AG09309 (cell line): Measurements from ENCODE around the gene NPY.

Experiments used
- DNase-seq: peaks from one replicate; pipeline ENCODE4 v3.0.0-alpha.2; 2010; ENCODE audit warnings: low read depth
- H3K4me3 ChIP-seq: 2 replicates; pipeline ENCODE4 v1.5.1; 2011; ENCODE audit warnings: mild to moderate bottlenecking, low read depth, low read length, moderate library complexity; ENCODE audit not compliant: control insufficient read depth
- TF ChIP-seq, protein P1 (sequence below): IDR thresholded peaks from 2 replicates; pipeline ENCODE4 v1.5.1; 2011; ENCODE audit warnings: mild to moderate bottlenecking, low read depth, low read length, inconsistent platforms; ENCODE audit not compliant: insufficient read depth, control insufficient read depth; ENCODE audit errors: missing control alignments

Gene NPY

DNA sequence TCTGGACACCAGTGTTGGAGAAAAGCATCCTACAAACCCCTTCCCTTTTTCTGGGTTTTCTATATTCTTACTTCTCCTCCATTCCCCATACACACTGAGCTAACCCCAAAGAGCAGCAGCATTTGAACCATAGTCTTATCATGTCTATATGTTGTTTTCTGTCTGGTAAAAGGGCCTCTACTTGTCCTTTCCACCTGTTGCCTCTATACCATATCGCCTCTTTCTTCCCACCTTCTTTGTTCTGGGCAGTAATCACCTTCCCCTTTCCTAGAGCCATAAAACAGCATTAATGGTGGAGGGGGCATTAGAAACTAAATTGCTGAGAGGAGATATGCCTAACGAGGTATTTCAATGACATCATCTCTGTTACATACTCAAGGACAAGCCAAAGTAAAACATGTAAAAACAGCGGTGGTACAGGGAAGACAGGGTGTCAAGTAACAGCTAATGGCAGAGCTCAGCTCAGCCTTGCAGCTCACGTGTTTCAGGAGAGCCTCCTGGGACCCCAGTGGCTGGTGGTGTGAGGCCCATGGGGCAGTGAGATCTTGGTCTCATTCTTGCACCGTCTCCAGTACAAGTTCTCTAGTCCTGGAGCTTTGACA, 20.6 kb downstream of the NPY start:
- no peak for DNase-seq
- no peak overlapping the region for H3K4me3 ChIP-seq
- TF ChIP-seq, protein P1, sequence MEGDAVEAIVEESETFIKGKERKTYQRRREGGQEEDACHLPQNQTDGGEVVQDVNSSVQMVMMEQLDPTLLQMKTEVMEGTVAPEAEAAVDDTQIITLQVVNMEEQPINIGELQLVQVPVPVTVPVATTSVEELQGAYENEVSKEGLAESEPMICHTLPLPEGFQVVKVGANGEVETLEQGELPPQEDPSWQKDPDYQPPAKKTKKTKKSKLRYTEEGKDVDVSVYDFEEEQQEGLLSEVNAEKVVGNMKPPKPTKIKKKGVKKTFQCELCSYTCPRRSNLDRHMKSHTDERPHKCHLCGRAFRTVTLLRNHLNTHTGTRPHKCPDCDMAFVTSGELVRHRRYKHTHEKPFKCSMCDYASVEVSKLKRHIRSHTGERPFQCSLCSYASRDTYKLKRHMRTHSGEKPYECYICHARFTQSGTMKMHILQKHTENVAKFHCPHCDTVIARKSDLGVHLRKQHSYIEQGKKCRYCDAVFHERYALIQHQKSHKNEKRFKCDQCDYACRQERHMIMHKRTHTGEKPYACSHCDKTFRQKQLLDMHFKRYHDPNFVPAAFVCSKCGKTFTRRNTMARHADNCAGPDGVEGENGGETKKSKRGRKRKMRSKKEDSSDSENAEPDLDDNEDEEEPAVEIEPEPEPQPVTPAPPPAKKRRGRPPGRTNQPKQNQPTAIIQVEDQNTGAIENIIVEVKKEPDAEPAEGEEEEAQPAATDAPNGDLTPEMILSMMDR: no peak

DNA sequence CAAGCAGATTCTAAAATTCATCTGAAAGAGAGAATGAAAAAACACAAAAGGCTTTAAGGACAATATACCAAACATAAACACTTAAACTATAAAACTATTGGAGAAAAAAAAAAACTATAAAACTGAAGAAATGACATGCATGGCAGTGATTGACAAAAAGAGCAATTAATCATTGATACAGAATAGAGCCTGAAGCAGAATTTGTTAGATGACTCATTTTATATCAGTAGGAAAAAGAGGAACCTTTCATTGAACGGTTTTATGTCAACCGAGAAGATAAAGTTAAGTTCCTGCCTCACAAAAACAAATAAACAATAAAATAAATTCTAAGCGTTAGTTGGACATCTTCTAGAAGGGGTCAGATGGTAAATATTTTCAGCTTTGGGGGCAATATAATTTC, 23.3 kb downstream of the NPY start:
- DNase-seq: no peak
- TF ChIP-seq, protein P1: no peak
- H3K4me3 ChIP-seq: no peak overlapping the region

DNA sequence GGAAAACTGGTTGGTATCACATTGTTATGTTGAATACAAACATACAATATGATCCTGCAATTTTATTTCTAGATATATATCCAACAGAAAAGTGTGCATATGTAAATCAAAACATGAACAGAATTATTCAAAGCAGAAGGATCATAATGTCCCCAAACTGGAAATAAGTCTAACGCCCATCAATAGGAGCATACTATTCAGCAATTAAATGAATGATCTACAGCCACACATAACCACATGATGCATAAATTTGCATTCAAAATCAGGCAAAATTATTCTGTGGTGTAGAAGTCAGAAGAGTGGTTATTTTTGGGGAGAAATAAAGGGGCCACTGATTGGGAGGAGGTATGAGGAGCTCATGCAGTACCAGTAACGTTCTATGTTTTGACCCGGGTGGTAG, 28.6 kb downstream of the NPY start:
- H3K4me3 ChIP-seq: no peak overlapping the region
- DNase-seq: no peak
- TF ChIP-seq, protein P1: no peak

DNA sequence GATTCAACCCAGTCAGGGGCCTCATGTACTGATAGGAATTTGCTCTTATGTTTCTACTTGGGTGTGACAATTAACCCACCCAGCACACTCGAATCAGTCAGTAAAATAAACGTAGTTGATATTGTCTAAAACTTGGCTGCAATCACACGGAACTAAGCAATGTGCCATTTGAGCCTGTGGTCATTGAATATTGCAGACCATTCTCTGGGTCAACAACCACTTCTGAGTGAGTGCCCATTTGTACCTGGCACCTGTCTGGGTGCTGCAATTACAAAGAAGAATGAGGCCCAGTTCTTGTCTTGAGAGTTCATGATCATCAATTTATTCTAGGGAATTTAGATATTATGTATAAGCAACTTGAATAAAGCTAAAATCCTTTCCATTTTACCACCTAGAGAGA, 29.8 kb downstream of the NPY start:
- DNase-seq: no peak
- TF ChIP-seq, protein P1: no peak
- no peak overlapping the region for H3K4me3 ChIP-seq

DNA sequence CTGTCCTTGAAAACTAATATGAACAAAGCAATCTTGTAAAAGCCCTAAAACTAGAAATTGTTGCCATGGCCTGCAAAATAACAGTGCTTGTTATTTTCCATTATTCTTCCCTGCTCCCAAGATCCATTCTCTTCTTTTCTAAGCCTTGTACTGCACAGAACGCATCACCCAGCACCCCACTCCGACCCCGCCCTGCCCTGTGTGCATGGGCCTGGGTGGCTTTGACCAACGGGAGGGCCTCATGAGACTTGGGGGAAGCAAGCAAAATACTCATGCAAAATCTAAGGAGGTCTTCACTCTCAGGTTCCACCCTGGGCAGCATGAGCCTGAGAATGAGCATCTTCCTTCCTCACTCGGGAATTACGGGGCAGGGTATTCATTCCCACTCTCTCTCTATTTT, 32.4 kb downstream of the NPY start:
- H3K4me3 ChIP-seq: no peak overlapping the region
- TF ChIP-seq, protein P1: no peak
- no peak for DNase-seq

DNA sequence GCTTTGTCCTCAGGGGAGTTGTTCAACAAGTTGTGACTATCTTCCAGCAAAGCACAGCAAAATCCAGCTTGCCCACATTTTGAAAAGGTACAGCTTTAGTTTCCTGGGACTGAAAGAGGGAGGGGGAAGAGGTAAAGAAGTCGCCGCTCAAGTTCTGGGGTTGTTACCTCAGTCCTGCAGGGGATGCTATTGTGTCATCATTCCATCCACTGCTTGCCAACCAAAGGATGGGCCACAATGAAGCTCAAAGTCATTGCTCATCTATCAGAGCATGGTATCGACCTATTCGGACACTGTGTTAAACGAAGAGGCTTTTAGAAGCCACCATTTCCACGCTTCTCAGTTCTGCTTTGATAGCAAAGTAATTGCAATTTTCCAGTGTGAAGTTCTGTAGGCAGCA, 34.3 kb downstream of the NPY start:
- TF ChIP-seq, protein P1: no peak

DNA sequence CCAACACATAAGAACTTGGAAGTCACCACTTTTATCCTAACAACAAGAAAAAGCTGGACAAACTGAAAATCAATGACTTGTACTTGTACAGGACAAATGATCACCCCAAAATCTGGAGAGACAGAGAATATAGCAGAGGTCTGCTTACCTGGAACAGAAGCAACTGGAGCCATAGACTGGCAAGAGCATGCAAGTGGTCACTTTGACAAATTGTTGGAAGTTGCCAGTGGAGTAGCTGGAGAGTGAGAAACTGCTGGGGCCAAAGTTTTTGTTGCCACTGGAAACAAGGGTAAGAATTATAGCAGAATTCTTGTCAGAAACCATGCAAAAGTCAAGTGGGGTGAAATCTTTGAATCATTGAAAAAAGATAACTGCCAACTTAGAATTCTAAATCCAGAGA, 35.2 kb downstream of the NPY start:
- H3K4me3 ChIP-seq: no peak overlapping the region
- DNase-seq: no peak
- TF ChIP-seq, protein P1: no peak

More for the DNA sequence above, 34.3 kb downstream of the NPY start:
- no peak for DNase-seq
- H3K4me3 ChIP-seq: no peak overlapping the region
